Keratinocyte (primary cell): Measurements from ENCODE around the gene SF3B4. TPM values are rescaled to one million over a fixed set of nuclear protein-coding genes. Genes with fewer than 3 reads are reported as not detected.

Experiments used
- DNase-seq: peaks from one replicate; pipeline ENCODE4 v3.0.0-alpha.2; 2011; ENCODE audit warnings: low read depth, missing footprints, low spot score
- FAIRE-seq: peaks from 2 replicates; lab custom pipeline; 2011; peaks lifted over from hg19 to GRCh38; lab: Jason Lieb, UNC
- H2AFZ ChIP-seq: 2 replicates; pipeline ENCODE4 v1.6.0; 2012; ENCODE audit warnings: low read length, control low read depth, inconsistent platforms; ENCODE audit not compliant: control insufficient read depth
- H3K27ac ChIP-seq: 2 replicates; pipeline ENCODE4 v1.5.1; 2011; ENCODE audit warnings: low read length; ENCODE audit not compliant: control insufficient read depth, insufficient read depth
- H3K27me3 ChIP-seq: 3 replicates; pipeline ENCODE4 v1.6.0; 2011; ENCODE audit warnings: low read length; ENCODE audit not compliant: control insufficient read depth, insufficient read depth; ENCODE audit errors: extremely low read depth
- H3K36me3 ChIP-seq, 2 experiments: 2 replicates in 1 of 2; 3 replicates in 1 of 2; pipeline ENCODE4 v1.5.1; 2011; ENCODE audit warnings: low read length in 2 of 2, mild to moderate bottlenecking in 1 of 2; ENCODE audit not compliant: control insufficient read depth in 2 of 2, insufficient read depth in 2 of 2; ENCODE audit errors: extremely low read depth in 1 of 2
- H3K4me1 ChIP-seq: 3 replicates; pipeline ENCODE4 v1.5.1; 2011; ENCODE audit warnings: low read length; ENCODE audit not compliant: control insufficient read depth, insufficient read depth; ENCODE audit errors: extremely low read depth
- H3K4me2 ChIP-seq: 3 replicates; pipeline ENCODE4 v1.6.0; 2011; ENCODE audit warnings: low read depth, low read length; ENCODE audit not compliant: control insufficient read depth, insufficient read depth; ENCODE audit errors: extremely low read depth
- H3K4me3 ChIP-seq, 3 experiments: fragments of 200-600 bp in 1 of 3; sonication (generic) in 1 of 3; 2 replicates in 2 of 3; 3 replicates in 1 of 3; pipeline ENCODE4 v1.5.1; 2011 to 2016; ENCODE audit warnings: low read length in 3 of 3, mild to moderate bottlenecking in 3 of 3, control low read depth in 2 of 3, inconsistent platforms in 1 of 3, low read depth in 1 of 3, mixed read lengths in 1 of 3, mixed run types in 1 of 3, moderate library complexity in 1 of 3; ENCODE audit not compliant: control insufficient read depth in 2 of 3, insufficient read depth in 2 of 3; ENCODE audit errors: extremely low read depth in 1 of 3
- H3K79me2 ChIP-seq: 2 replicates; pipeline ENCODE4 v1.6.0; 2012; ENCODE audit warnings: low read length; ENCODE audit not compliant: control insufficient read depth, insufficient read depth
- H3K9ac ChIP-seq: 3 replicates; pipeline ENCODE4 v1.6.0; 2011; ENCODE audit warnings: low read length; ENCODE audit not compliant: control insufficient read depth, insufficient read depth; ENCODE audit errors: extremely low read depth
- H3K9me1 ChIP-seq: 3 replicates; pipeline ENCODE4 v1.6.0; 2011; ENCODE audit warnings: low read length; ENCODE audit not compliant: control insufficient read depth, insufficient read depth; ENCODE audit errors: extremely low read depth
- H3K9me3 ChIP-seq: 2 replicates; pipeline ENCODE4 v1.5.1; 2012; ENCODE audit warnings: low read depth, low read length; ENCODE audit not compliant: control insufficient read depth
- H4K20me1 ChIP-seq: 3 replicates; pipeline ENCODE4 v1.6.0; 2011; ENCODE audit warnings: low read length; ENCODE audit not compliant: control insufficient read depth, insufficient read depth; ENCODE audit errors: extremely low read depth
- EZH2 ChIP-seq: IDR thresholded peaks from one replicate; pipeline ENCODE4 v1.6.1; 2012; ENCODE audit warnings: inconsistent platforms, mild to moderate bottlenecking, low read length, moderate library complexity
- dilution Hi-C: fragments of 300-500 bp; cut with MboI; formaldehyde crosslinking; loops from one replicate; pipeline ENCODE4 v1.7.0; 2020; ENCODE audit warnings: low sequenced_read_pairs; ENCODE audit not compliant: extremely low pct_ligation_motif_present
- polyA plus RNA-seq, 5 experiments: library from polyadenylated mRNA; depleted of rRNA in 3 of 5; stranded (reverse) in 3 of 5; stranded (forward) in 1 of 5; unstranded in 1 of 5; fragments of >200 nt; gene quantifications; 1 replicate in 1 of 5; 2 replicates in 3 of 5; 3 replicates in 1 of 5; pipeline versions ENCODE4 v1.2.1 to v1.2.3, GENCODE V29; 2011 to 2012; ENCODE audit warnings: missing spikeins in 2 of 5, low read depth in 1 of 5, low replicate concordance in 1 of 5
- TF ChIP-seq, protein P1 (sequence below), 3 experiments: IDR thresholded peaks in 1 of 3; conservative IDR thresholded peaks in 1 of 3; optimal IDR thresholded peaks in 1 of 3; 2 replicates in 2 of 3; 3 replicates in 1 of 3; pipeline versions ENCODE3 to v1.5.1; 2011; ENCODE audit warnings: low read length in 3 of 3, mild to moderate bottlenecking in 3 of 3, moderate library complexity in 2 of 3, control low read depth in 1 of 3, inconsistent platforms in 1 of 3; ENCODE audit not compliant: insufficient read depth in 2 of 3; ENCODE audit errors: extremely low read depth in 1 of 3

The SF3B4 gene
- polyA plus RNA-seq, 1 donor (not counting 4 experiments of a cell fraction or from before 2014, with no cell fraction given) = 35.4 TPM

GRCh38 chr1:149888999-149889289, 38.7 kb downstream of the SF3B4 start:
- H3K9ac ChIP-seq = peak overlapping the region; percentile 92
- H3K27me3 ChIP-seq = no peaks in the 10 kb centered on the region
- FAIRE-seq (no peak), DNase-seq (no peak)
- peak overlapping the region; percentile 98 for H3K27ac ChIP-seq
- H3K9me1 ChIP-seq = no peaks in the 10 kb centered on the region
- H3K4me1 ChIP-seq = peaks cover 20% of the 10 kb centered on the region
- no peaks in the 10 kb centered on the region for H4K20me1 ChIP-seq
- peak overlapping the region; percentile 100 for H3K4me2 ChIP-seq
- H3K36me3 ChIP-seq = no peaks in the 10 kb centered on the region
- TF ChIP-seq, protein P1, sequence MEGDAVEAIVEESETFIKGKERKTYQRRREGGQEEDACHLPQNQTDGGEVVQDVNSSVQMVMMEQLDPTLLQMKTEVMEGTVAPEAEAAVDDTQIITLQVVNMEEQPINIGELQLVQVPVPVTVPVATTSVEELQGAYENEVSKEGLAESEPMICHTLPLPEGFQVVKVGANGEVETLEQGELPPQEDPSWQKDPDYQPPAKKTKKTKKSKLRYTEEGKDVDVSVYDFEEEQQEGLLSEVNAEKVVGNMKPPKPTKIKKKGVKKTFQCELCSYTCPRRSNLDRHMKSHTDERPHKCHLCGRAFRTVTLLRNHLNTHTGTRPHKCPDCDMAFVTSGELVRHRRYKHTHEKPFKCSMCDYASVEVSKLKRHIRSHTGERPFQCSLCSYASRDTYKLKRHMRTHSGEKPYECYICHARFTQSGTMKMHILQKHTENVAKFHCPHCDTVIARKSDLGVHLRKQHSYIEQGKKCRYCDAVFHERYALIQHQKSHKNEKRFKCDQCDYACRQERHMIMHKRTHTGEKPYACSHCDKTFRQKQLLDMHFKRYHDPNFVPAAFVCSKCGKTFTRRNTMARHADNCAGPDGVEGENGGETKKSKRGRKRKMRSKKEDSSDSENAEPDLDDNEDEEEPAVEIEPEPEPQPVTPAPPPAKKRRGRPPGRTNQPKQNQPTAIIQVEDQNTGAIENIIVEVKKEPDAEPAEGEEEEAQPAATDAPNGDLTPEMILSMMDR (optimal IDR thresholded peaks at IDR 0.05 in 1 of 3, IDR thresholded peaks at IDR 0.05 in 1 of 3, conservative IDR thresholded peaks at IDR 0.05 in 1 of 3; ENCODE audit: extremely low read depth in 1 of 3, insufficient read depth in 2 of 3, low read length in 3 of 3) = no peak
- TF ChIP-seq EZH2 = no peak
- H2AFZ ChIP-seq = peak overlapping the region; percentile 94
- H3K79me2 ChIP-seq = no peaks in the 10 kb centered on the region
- dilution Hi-C loops = no loop called here
- H3K9me3 ChIP-seq = no peaks in the 10 kb centered on the region
- peak overlapping the region; percentile 53 to 88 (median 61) for H3K4me3 ChIP-seq

DNA sequence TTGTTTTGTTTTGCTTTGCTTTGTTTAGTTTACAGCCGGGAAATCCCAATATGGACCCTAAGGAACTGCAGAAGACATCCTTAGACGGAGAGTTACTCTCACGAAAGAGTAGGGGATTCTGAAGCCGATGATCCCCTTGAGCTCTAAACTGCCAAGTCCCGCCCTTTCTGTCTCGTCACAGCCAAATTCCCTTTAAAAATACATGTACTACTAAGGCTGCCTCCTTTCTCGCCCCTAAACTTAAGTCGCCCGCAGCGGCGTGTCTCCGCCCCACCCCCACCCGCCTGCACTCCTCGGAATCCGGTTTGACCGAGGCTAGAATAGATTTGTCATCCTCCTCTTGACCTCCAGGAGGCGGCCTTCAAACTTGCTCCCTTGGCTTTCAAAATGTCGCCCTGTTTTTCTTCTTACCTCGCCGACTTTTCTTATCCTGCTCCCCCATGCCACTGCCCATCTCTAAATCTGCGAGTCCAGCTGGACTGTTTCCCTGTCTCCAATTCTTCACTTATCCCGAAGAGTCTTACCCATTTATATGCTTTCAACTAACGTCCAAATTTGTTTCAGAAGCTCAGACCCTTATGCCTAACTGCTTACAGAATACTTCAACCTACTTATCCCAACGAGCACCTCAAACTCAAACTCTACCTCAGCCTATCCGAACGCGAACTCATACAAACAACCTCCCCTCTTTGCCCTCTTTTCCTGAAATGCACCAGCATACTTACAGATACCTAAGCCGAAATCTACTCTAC, 39.2 kb downstream of the SF3B4 start:
- DNase-seq = peak; percentile 60
- dilution Hi-C loops = no loop called here
- peak overlapping the region; percentile 100 for H3K4me2 ChIP-seq
- no peaks in the 10 kb centered on the region for H3K27me3 ChIP-seq
- TF ChIP-seq, protein P1 (optimal IDR thresholded peaks at IDR 0.05 in 1 of 3, IDR thresholded peaks at IDR 0.05 in 1 of 3, conservative IDR thresholded peaks at IDR 0.05 in 1 of 3; ENCODE audit: extremely low read depth in 1 of 3, insufficient read depth in 2 of 3, low read length in 3 of 3) = peak; percentile 69 to 76 (median 70)
- no peak for TF ChIP-seq EZH2
- FAIRE-seq = no peak
- no peaks in the 10 kb centered on the region for H3K36me3 ChIP-seq
- H3K27ac ChIP-seq = peak overlapping the region; percentile 98
- peak overlapping the region; percentile 94 for H2AFZ ChIP-seq
- H3K9ac ChIP-seq = peak overlapping the region; percentile 92
- peaks cover 20% of the 10 kb centered on the region for H3K4me1 ChIP-seq
- no peaks in the 10 kb centered on the region for H3K9me3 ChIP-seq
- H3K4me3 ChIP-seq = peak overlapping the region; percentile 53 to 88 (median 61)
- no peaks in the 10 kb centered on the region for H3K9me1 ChIP-seq
- no peaks in the 10 kb centered on the region for H3K79me2 ChIP-seq
- no peaks in the 10 kb centered on the region for H4K20me1 ChIP-seq
